SH-SY5Y (cell line): Measurements from ENCODE around the gene SNTG2.

ENCODE experiments used
- GATA2 ChIP-seq: IDR thresholded peaks from 2 replicates; pipeline ENCODE4 v1.6.1; 2011; ENCODE audit warnings: mild to moderate bottlenecking, low read depth, low read length
- GATA3 ChIP-seq: IDR thresholded peaks from 2 replicates; pipeline ENCODE4 v1.6.1; 2011; ENCODE audit warnings: low read depth, mild to moderate bottlenecking, low read length, moderate library complexity

The SNTG2 gene

GRCh38 chr2:1024981-1025380, 74.3 kb downstream of the SNTG2 start:
- TF ChIP-seq GATA3 (no peak), GATA2 (no peak)

GRCh38 chr2:1026141-1026540, 75.5 kb downstream of the SNTG2 start:
- TF ChIP-seq GATA3 (no peak), GATA2 (no peak)

- TF ChIP-seq GATA2, result no peak
- TF ChIP-seq GATA3, result no peak
Measured at GRCh38 chr2:1028831-1029230, 78.2 kb downstream of the SNTG2 start.

- TF ChIP-seq GATA3 (no peak), GATA2 (no peak)
Measured at GRCh38 chr2:1032030-1032429, 81.4 kb downstream of the SNTG2 start.

- TF ChIP-seq GATA3, result no peak
- TF ChIP-seq GATA2, result no peak
Measured at GRCh38 chr2:1033069-1033468, 82.4 kb downstream of the SNTG2 start.

GRCh38 chr2:1037066-1037465, 86.4 kb downstream of the SNTG2 start:
- TF ChIP-seq GATA2 (no peak), GATA3 (no peak)

GRCh38 chr2:1039549-1039948, 88.9 kb downstream of the SNTG2 start:
- no peak for TF ChIP-seq GATA2
- TF ChIP-seq GATA3, result no peak

GRCh38 chr2:1041012-1041805, 90.6 kb downstream of the SNTG2 start:
- TF ChIP-seq GATA3 (no peak), GATA2 (no peak)

- TF ChIP-seq GATA3 (no peak), GATA2 (no peak)
Measured at GRCh38 chr2:1045109-1045508, 94.5 kb downstream of the SNTG2 start.

- no peak for TF ChIP-seq GATA3
- TF ChIP-seq GATA2, result no peak
Measured at GRCh38 chr2:1046067-1046466, 95.4 kb downstream of the SNTG2 start.

- TF ChIP-seq GATA2, result no peak
Measured at GRCh38 chr2:1047485-1047884, 96.8 kb downstream of the SNTG2 start.

- TF ChIP-seq GATA3 (no peak), GATA2 (no peak)
Measured at GRCh38 chr2:1049691-1050090, 99.0 kb downstream of the SNTG2 start.

- no peak for TF ChIP-seq GATA3
- no peak for TF ChIP-seq GATA2
Measured at GRCh38 chr2:1051075-1051474, 100.4 kb downstream of the SNTG2 start.

- TF ChIP-seq GATA2, result no peak
- no peak for TF ChIP-seq GATA3
Measured at GRCh38 chr2:1052771-1053191, 102.1 kb downstream of the SNTG2 start.

GRCh38 chr2:1053786-1054185, 103.1 kb downstream of the SNTG2 start:
- TF ChIP-seq GATA3 (no peak), GATA2 (no peak)

- TF ChIP-seq GATA2, result no peak
- no peak for TF ChIP-seq GATA3
Measured at GRCh38 chr2:1054399-1054798, 103.8 kb downstream of the SNTG2 start.
